GM19397 (cell line): ENCODE measurements around the gene ERGIC1.
"Not testable (repeated sequence)": the region's sequence is repeated elsewhere in the genome, so short reads cannot be mapped to it uniquely, and the experiment has no call there.

Source experiments
- ATAC-seq: cut with Tn5 transposase; IDR thresholded peaks from one replicate; pipeline ENCODE4 v1.9.1; 2021; ENCODE audit warnings: mild to moderate bottlenecking, moderate library complexity; ENCODE audit not compliant: unreplicated experiment

The ERGIC1 gene

DNA sequence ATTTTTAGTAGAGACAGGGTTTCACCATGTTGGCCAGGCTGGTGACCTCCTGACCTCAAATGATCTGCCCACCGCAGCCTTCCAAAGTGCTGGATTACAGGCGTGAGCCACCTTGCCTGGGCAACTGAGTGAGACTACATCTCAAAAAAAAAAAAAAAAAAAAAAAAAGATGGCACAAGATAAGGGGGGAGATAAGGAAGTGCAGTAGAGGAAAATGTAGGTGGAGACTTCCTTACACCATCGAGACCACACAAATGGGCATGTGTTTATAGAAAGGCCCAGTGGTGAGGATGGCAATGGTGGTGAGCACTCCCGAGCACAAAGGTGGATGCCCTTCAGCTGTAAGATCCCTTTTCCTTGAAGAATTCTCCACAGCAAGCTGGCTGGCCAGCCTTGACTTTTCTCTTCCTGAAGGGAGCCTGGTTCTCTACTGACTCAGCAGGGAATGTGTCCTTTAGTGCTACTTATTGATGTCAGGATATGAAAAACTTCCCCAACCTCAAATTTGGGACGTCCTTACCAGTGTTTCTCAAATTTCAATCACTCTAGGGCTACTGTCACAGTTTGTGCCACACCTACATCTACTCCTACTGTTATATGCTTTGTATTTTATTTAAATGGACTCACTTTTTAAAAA lies 28.2 kb downstream of the ERGIC1 start:
- no peak for ATAC-seq

DNA sequence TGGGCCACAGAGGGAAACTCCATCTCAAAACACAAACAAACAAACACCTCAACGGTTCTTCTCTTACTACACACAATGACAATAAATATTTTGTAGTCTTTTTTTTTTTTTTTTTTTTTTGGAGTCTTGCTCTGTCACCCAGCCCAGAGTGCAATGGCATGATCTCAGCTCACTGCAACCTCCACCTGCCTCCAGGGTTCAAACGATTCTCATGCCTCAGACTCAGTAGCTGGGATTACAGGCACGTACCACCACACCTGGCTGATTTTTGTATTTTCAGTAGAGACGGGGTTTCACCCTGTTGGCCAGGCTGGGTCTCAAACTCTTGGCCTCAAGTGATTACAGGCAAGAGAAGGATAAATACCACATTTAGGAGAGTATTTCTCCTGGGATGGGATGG lies 30.1 kb downstream of the ERGIC1 start:
- not testable (repeated sequence) for ATAC-seq

GRCh38 chr5:172864747-172865146 lies 30.7 kb downstream of the ERGIC1 start:
- ATAC-seq: no peak

- ATAC-seq: no peak
Measured at GRCh38 chr5:172866378-172866777, 32.3 kb downstream of the ERGIC1 start.

- ATAC-seq: no peak
Measured at GRCh38 chr5:172866802-172867748, 33.0 kb downstream of the ERGIC1 start.

DNA sequence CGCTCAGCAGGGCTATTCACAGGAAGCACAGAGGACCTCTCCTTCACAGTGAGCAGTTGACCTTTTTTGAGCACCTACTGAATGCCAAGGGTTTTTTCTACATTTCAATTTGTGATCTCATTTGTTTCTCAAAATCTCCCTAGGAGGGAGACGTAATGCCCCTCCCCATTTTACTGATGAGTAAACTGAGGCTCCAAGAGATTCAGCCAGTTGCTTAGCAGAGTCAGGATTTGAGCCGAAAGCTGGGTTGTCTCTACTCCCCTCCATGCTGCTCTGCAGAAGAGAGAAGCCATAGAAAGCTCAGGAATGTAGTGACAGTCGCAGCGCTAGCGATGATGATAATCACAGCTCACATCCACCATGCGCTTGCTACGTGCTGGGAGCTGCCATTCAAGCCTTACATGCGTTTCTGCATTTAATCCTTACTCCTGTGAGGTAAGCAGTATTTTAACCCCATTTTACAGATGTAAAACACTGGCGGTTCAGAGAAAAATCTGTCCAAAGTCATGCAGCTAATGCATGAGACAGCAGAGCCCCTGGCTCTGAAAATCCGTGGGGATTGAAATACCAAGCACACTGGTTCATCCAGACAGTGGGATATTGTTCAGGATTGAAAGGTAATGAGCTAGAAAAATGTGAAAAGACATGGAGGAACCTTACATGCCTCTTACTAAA lies 33.8 kb downstream of the ERGIC1 start:
- no peak for ATAC-seq

DNA sequence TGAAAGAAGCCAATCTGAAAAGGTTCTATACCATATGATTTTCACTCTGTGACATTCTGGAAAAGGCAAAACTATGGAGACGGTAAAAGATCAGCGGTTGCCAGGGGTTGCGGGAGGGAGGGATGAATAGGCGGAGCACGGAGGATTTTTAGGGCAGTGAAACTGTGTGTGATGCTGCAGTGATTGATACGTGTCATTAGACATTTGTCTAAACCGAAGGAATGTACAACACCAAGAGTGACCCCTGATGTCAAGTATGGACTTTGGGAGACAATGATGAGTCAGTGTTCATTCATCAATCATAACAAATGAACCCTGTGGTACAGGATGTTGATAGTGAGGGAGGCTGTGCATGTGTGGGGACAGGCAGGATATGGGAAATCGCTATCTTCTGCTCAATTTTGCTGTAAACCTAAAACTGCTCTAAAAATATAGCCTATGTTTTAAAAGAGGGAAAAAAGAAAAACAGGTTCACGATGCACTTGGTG lies 34.4 kb downstream of the ERGIC1 start:
- no peak for ATAC-seq

- ATAC-seq: no peak
Measured at GRCh38 chr5:172868924-172869591, 35.0 kb downstream of the ERGIC1 start.

GRCh38 chr5:172869691-172870090 lies 35.6 kb downstream of the ERGIC1 start:
- no peak for ATAC-seq

DNA sequence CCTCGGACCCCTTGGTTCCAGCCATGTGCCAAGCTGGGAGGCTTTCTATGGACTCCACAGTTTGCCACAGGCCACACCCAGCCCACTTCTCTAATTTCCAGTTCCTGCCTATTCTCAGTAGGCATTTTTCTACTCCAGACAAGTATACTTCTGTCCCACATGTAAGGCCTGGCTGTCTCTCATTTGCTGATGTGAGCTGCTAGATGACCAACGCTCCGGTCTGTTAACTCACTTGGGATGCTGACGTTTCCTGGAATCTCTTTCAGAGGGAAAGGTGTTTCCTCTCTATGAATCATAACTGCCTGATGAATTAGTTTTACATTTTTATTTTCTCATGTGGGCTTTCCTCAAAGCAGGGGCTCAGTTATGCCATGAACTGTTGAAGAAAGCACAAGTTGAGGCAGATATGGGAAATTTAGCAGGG lies 36.3 kb downstream of the ERGIC1 start:
- ATAC-seq: no peak

- no peak for ATAC-seq
Measured at GRCh38 chr5:172870715-172871461, 36.8 kb downstream of the ERGIC1 start.

DNA sequence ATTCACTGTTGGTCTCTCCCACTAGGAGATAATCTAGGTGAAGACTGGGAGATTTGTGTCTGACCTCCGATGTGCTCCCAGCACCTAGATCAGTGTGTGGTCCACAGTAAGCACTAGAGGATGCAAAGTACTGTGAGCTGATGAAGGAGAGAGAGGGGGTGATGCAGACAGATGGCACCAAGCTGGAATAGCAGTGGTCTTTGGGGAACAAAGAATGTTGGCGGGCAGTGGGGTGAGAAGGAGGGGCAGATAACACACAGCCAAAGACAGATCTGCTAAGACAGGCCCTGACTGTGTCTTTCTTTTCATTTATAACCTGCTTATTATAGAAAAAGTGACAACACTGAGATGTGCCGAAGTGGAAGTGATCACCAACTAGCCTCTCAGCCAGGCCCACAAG lies 37.5 kb downstream of the ERGIC1 start:
- no peak for ATAC-seq

- no peak for ATAC-seq
Measured at GRCh38 chr5:172871982-172872381, 37.9 kb downstream of the ERGIC1 start.

- no peak for ATAC-seq
Measured at GRCh38 chr5:172872997-172873491, 39.0 kb downstream of the ERGIC1 start.

DNA sequence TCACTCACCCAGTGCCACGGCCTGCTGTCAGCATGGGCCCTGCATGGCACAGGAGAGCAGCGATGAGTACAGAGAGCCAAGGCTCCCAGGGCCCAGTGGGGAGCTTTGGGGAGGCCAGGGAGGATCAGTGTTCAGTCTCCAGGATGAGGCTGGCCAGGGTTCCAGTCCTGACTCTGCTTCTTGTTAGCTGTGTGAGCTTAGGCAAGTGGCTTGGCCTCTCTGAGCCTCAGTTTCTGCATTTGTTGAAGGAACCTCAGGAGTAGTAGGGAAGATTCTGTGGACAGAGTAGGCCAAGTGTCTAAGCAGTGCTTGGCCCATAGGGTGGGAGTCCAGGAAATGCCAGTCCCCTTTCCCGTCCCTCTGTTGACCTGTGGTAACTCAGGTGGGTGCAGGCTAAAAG lies 39.5 kb downstream of the ERGIC1 start:
- no peak for ATAC-seq

GRCh38 chr5:172874647-172875504 lies 40.8 kb downstream of the ERGIC1 start:
- ATAC-seq: no peak

GRCh38 chr5:172875505-172876279 lies 41.6 kb downstream of the ERGIC1 start:
- ATAC-seq: no peak

GRCh38 chr5:172876578-172876977 lies 42.5 kb downstream of the ERGIC1 start:
- ATAC-seq: no peak
